Measurements from ENCODE around the gene UPB1.
A peak's percentile ranks its signal among the peaks of the same experiment; 100 is the strongest.

UPB1 gene

DNA sequence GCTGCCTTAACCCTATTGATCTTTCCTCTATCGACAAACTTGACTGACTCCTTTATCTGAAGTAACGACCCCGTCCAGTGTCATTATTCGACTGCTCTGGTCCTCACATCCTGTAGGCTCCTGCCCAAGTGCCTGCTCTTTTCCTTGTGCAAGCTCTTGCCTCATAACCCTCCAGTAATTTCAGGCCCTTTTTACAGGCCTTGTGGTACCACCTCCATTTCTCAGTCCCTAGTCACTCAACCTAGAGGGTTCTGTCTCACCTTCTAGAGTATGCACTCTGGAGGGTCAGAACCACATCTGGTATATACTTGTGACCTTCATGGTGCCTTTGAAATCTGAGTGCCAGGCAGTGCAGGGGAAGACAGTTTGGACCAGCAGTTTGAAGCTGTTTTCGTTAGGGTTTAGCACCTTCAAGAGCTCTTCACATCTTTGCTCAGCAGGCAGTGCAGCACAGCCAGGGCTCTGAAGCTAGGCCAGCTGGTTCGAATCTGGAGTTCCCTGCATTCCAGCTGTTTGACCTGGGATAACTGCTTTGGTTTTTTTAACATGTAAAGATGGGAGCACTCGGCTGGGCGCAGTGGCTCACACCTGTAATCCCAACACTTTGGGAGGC is 71.9 kb downstream of the UPB1 start:
- DNase-seq = no peak

DNA sequence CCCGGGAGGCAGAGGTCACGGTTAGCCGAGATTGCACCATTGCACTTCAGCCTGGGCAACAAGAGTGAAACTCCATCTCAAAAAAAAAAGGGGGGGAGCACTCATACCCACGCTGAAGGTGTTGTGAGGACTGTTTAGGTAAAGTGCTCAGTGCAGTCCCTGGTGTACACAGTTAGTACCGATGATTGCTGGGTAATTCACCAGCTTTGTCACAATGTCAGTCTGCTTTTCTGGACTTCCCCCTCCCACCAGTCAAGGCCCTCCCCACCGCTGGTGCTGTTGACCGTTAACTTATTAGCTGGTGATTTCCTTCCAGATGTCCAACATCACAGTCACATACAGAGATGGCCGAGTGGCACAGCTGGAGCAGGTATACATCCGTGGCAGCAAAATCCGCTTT is 72.5 kb downstream of the UPB1 start:
- no peak for DNase-seq

DNA sequence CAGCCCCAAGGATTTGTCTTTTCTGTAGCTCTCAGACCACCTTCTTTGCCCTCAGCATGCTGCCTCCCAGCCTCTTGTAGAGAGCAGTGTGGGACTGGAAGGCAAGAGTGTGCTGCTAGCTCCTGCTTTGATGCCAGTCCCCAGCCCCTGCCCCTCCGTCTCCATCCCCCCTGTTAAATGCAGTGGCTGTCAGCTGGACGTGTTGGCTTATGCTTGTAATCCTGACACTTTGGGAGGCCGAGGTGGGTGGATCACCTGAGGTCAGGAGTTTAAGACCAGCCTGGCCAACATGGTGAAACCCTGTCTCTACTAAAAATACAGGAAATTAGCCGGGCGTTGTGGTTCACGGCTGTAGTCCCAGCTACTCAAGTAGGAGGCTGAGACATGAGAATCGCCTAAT is 76.1 kb downstream of the UPB1 start:
- DNase-seq = no peak

DNA sequence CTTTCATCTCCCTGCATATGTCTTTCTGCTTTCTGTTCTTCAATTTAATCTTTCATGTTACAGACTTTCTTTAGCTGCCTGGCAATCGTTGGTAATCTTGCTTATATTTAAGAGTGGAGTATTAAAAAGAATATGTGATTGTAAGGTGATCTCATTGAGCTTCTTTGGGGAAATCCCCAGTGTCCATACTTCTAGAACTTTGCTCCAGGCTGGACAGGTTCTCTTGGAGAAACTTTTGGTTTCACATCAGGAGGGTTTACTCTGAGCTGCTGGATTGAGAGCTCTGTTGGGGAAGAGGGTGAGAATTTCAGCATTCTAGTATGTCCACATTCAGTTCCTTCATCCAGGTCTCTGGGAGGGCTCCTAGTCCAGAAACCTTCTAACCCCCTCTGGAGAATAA is 81.6 kb downstream of the UPB1 start:
- peak in 1 of 2 donors; percentile 14 for DNase-seq

All from inflammatory macrophage (primary cell).